LHCN-M2 (cell line): ENCODE measurements around the gene PODXL. TPM values are rescaled to one million over a fixed set of nuclear protein-coding genes. Genes with fewer than 3 reads are reported as not detected.
"Not testable (repeated sequence)": the region's sequence is repeated elsewhere in the genome, so short reads cannot be mapped to it uniquely, and the experiment has no call there.

ENCODE experiments used
- DNase-seq: peaks from one replicate; pipeline ENCODE4 v3.0.0-alpha.2; 2012; ENCODE audit warnings: low read depth
- total RNA-seq: library from RNA; depleted of rRNA; stranded (reverse); fragments of >200 nt; gene quantifications from 2 replicates; pipeline ENCODE4 v1.2.3, GENCODE V29; 2014

Gene PODXL
- total RNA-seq, 1 experiment from 2014 or later = 2.2 TPM

DNA sequence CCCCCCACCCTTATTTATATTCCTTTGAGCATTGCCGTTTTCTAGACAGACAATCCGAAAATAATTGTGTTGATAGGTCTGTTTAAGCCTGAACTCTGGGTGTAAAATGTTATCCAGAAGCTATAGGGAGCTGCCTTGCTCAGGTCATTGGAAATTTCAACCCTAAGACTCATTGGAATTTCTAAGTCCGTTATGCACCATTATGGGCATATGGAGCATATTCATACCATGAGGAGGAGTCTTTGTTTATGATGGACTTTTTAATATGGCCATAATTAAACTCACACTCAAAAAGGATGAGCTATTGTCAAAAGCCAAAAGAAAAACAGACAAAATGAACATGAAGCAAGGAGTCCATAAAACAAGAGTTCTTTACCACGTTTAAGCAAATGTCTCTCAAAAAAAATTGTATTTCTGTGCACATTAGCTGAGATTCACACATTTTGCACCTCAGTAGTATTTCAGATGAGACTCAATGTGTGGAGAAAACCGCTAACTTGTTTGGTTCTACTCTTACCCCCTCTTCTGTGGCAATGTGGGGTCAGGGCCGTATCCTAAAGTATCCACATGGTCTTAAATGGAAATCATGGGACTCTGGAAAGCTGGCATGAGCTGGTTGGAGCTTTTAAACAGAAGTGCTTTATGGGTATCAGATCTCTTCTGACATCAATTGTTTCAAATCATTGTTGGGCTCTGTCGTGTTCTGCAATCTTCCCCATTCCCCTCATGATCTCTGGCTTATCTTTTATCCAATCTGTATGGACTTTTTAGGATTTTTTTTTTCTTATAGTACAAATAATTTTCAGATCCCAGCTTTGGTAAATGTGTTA, 60.5 kb downstream of the PODXL start:
- no peak for DNase-seq

DNA sequence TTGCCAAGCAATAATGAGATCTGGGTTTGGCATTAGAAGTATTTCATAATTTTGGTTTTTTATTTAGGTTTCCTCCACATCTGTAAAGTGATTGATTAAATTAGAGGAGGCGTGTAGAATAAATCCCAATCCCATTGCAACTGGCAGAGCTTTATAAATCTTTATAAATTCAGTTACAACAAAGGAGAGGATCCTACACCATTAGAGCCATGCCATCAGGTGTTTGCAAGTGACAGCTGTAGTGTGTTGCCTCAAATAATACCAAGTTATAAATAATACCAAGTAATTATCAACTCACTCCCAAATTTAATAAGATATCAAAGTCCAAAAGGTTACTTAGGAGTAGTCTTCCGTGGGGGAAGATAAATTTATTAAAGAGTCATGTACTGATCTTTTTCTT, 62.2 kb downstream of the PODXL start:
- no peak for DNase-seq

DNA sequence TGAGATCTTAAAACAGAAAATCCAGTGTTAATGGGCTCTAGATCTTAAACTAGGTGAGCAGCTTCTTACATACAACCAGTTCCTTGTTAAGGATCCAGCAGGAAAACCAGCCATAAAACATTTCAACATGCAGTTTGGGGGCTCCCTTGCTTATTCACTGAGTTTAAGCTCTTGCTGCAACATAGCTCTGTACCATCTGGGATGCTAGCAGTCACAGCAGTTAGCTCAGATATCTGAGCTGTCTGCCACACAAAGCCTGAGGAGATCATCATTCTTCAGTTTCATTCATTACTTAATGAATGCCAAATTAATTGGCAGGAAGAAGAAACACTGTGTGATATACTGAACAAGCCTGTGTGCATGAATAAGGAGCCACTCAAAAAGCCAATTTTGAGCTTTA, 62.8 kb downstream of the PODXL start:
- DNase-seq = no peak

DNA sequence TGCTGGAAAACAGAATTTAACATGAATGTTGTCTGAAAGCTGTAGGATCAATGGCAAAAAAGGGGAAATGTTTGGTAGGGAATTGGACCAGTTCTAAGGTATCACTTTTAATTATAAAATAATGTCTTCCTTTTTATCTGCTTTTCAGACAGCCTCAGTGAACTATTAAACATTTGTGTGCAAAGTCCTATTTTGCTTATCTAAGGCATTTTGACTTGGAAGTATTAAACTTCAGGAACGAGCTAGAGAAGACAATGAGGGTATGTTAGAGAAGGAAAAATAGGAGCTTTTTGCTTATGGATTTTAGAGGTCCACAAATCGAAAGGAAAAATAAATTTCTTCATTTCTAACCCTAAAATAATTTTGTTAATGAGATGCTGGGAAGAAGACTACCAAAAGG, 63.3 kb downstream of the PODXL start:
- DNase-seq = no peak

DNA sequence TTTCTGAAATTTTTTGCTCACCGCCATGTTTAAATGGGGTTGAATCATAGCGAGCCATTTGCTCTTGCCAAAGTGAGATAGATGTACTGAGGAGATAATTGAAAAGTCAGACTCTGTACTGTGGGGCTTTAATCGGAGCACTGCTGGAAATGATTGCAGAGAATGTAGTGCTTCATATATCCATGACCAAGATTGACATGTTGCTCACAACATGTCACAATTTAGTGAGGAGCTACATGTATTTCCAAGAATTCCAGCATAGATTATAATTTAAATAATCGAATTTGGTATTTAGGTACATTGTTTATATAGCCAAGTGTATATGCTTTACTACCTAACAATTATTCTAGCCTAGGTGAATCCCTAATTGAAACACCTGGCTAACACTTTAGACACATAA, 66.5 kb downstream of the PODXL start:
- DNase-seq = no peak

DNA sequence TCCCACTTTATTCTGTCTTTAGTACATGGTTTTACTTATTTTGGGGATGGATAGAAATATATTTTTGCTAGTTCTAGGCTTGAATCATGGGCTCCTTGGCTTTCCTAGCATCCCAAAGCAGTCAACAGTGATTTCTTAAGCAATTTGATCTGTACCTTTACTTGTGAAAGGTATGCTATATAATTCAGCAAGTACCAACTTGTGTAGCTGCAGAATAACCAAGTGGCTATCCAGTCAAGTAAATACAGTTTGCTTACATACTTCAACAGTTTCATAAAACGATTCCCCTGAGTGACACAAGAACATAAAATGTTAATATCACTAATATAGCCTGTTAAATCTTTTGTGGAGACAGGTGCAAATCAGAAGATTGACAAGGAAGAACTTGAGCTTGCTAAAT, 67.2 kb downstream of the PODXL start:
- no peak for DNase-seq

DNA sequence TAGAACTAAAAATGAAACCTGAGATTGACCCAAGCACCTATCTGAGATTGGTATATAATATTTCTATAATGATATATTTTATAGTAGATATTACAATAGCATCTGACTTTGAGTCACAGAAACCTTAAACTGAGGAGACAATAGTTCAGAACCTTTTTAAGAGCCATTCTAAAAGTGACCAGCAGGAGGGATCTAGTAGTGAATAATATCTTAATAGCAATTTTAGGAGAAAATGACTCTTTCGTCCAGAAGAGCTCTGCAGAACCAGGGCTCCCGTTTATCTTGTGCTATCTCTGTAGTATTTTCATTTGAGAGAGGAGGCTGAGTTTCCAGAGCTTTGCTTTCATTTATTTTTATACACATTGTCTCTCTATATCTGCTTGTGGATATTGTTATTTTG, 68.1 kb downstream of the PODXL start:
- peak; percentile 20 for DNase-seq

DNA sequence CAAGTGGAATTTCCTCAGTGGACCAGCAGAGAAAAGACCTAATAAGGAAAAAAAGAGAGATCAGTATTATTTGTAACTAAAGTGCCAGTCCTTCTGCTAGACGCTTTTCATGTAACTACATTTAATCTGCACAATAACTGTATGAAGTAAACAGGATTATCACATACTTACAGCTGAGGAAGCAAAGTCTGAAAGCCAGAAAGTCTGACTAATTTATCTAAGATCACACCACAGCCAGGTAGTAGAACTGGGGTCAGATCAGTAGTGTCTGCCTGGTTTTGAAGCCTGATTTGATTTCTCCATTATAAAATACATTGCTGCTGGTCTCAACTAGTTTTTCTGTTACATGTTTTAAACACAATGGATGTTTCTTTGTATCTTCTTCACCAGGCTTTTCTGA, 69.2 kb downstream of the PODXL start:
- no peak for DNase-seq

DNA sequence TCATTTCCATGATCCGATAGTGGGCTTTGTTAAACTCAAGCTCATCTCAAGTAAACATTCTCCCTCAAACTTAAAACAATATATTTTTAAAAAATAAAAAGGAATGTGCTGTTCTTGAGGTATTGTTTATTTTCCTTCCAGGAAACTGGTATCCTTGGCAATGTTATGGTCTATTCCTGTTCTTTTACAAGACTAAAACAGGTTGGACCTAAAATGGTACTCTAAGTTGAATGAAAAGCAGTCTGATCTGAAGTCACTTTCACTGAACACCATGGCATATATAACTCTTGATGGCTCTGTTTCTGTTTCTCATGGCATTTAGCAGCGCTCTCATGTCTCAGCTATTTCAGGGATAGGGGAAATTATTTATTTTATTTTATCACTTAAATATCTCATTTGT, 70.1 kb downstream of the PODXL start:
- DNase-seq = no peak

DNA sequence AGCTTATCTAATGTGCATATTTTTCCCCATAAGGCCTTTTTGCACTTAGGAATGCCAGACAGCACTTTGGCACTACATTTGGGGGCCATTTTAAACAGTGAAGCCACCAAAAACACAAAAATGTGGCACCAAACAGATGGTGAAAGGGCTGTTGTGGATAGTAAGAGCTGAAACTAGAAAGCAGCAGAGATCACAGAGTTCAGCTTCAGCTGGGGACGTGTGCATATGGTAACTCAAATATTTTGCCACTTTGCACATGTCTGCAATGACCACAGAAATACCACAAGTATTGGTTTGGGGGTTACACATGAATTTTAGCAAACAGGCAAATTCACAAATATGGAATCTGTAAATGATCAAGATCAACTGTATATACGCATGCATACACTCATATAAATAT, 72.8 kb downstream of the PODXL start:
- DNase-seq = no peak

DNA sequence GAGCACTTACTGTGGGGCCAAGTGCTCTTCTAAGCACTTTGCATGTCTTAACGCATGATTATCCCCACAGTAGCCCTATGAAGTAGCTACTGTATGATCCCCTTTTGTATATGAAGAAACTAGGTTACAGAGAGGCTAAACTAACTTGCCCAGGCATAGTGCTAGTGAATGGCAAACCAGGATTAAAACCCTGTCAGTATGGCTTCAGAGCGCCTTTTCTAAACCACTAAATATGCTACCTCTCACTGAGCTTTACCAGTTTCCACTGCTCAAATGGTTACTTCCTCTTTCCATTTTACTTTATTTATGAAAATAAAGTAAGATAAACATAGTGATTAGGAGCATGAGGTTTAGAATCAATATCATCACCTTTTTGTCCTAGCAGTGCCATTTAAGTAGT, 73.6 kb downstream of the PODXL start:
- no peak for DNase-seq

DNA sequence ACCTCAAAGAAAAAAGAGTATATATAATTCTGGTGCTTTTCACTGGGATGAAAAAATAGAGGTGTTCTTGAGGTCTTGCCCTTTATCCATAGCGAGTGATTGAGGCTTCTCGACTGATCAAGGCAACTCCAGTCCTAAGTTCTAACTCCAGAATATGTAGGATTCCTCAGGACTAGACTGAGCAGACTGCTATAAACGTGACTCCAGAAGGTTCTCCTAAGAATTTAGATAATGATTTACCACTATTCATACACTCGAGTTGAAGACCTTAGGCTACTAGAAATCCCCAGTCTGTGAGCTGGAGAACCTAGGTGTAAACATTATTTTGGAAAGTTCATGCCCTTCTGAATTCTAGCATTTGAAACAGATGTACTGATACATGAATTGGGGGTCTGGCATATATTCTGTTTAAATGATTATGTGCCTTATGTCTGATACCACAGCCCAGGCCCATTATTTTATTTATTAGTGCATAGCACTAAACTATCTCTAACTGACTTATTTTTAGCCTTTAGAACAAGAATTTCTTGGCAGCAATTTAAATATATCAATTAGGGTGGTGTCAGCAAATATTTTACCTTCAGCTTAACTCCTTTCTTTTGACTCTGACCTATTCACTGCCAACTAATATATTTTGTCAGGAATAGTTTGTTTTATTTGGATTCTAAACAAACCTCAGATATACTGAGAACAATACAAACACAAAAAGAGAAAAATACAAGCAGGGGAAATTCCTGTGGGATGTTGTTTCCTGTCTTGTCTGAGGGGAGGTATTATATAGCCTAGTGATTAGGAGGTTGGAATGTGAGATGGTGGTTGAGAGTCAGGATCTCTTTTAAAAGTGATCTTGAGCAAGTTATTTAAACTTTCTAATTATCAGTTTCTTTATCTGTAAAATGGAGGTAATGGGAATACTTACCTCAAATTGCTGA, 75.8 kb downstream of the PODXL start:
- DNase-seq = peak; percentile 77

DNA sequence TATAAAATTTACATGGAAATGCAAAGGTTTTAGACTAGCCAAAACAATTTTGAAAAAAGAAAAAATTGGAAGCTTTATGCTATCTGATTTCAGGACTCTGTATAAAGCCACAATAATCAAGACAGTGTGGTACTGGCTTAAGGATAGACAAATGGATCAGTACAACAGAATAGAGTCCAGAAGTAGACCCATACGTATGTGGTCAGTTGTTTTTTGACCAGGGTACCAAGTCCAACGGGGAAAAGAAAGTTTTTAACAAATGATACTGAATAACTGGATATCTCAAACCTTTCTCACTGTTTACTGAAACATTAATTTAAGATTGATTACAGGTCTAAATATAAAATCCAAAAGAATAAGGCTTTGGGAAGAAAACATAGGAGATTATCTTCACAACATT, 79.7 kb downstream of the PODXL start:
- no peak for DNase-seq

DNA sequence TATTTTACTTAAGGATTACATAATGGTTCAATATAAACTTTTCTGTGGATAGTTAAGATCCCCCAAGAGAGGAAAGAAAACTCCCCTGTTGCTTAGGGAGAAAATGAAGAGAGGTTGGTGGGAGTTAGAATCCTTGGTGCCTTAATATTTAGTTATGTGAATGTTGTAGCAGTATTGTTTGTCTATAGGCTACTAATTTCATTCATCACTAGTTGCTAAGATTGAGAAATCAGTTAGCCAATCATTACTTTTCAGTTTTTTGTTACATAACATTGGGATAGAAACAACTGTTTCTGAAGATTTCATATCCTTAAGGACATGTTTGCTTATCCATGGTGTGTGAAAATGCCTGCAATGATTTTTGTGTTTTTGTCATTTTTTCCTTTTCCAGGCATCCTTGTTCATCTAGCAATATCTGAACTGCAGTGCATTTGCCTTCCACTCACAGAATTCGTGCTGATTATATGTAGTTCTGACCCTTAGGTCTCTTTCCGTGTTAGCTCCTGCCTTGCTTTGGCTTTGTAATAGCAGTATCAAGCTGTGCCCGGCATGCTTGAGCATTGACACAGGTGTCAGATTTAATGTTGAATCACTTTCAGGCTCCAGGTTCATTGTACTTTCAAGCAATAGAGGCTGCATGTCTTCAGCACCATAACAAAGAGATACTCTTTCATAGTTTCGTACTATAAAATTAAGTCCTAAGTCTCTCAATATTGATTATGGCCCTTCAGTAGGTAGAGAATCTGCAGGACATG, 85.0 kb downstream of the PODXL start:
- DNase-seq = no peak

DNA sequence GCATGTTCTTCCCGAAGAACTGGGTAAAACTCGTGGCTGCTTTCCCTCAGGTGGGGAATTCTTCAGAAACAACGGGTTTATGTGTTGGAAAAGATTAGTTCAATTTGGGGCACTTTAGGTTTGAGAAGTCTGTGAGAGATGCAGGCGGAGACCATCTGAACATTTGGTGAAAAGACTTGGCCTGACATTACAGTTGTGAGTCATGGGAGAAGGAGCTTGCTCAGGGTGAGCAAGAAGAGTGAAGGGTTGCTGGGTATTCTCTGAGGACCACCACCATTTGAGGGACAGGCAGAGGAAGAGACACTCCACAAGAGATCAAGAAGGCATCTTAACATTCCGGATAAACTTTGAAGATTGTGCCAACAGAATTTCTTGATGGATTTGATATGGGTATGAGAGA, 88.6 kb downstream of the PODXL start:
- DNase-seq = no peak

DNA sequence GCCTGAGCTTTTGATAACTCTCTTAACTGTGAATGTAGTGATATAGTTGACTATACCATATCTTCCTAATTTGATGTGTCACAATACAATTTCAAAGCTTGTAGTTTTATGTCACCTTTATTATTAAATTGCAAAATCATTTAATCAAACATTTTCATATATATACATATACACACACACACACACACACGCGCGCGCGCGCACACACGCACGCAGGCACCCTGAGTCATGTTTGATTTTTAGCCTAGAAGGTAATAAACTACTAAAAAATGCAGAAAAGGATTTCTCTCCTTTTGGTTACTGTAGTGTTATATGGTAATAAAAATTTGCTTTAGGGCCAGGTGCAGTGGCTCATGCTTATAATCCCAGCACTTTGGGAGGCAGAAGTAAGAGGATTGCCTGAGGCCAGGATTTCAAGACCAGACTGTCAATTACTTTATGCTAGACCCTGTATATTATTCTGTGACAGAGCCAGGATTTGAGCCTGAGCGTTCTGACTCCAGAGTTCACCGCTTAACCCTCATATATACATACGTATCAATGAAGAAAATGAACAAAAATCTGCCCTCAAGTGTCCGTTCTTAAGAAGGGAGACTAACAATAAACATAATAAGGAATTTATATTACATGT, 89.6 kb downstream of the PODXL start:
- DNase-seq = no peak

DNA sequence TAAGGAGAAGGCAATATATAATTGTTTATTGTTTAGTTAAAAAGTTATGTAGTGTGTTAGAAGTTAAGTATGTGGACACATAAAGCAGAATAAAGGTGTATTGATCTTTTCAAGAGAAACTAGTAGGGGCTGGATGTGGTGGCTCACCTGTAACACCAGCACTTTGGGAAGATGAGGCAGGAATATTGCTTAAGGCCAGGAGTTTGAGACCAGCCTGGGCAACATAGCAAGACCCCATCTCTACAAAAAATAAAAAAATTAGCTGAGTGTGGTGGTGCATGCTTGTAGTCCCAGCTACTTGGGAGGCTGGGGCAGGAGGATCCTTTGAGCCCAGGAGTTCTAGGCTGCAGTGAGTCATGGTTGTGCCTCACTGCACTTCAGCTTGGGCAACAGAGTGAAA, 93.7 kb downstream of the PODXL start:
- DNase-seq = not testable (repeated sequence)

DNA sequence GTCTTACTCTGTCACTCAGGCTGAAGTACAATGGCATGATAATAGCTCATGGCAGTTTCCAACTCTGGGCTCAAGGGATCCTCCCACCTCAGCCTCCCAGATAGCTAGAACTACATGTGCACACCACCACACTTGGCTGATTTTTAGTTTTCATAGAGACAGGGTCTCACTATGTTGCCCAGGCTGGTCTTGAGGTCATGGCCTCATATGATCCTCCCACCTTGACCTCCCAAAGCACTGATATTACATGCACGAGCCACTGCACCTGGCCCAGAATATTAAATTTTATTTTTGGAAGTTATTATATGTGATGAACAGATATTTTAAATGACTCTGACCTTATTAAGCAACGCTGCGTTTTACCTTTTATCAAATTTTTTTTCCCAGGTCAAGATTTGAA, 94.4 kb downstream of the PODXL start:
- no peak for DNase-seq

DNA sequence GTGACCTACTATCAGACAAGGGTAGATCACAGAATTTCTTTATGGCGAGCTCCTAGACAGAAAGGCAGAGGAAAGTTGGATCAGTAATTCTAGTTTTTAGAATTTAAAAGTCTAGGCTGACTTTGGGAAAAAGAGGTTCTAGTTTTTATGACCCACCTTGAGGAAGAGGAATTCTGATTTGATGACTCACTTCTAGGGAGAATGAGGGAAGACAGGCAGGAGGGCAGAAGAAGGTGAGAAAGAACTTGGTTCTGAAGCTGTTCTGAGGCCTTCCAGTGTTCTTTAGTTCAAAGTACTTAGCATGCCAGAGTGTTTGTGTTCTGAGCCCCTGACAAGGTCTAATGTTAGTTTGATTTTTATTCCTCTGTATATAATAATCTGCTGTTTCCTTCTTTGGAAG, 97.2 kb downstream of the PODXL start:
- no peak for DNase-seq

DNA sequence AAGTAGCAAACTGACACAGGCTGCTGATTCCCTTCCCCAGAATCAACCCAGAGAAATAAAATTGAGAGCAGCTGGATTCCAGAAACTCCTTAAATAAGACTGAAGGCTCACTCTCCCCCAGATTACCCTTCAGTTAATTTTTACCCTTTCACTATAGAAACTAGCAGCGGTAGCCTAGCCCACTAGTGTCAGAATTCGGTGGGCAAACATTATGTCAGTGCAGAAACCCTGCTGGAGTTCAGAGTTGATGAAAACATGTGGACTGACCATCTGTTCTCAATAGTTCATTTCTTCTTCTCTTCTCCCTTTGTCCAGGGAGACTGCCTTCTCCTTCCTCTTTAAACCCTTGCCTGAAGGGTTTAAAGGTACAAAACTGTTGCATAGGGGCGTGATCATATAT, 100.1 kb downstream of the PODXL start:
- DNase-seq = no peak

DNA sequence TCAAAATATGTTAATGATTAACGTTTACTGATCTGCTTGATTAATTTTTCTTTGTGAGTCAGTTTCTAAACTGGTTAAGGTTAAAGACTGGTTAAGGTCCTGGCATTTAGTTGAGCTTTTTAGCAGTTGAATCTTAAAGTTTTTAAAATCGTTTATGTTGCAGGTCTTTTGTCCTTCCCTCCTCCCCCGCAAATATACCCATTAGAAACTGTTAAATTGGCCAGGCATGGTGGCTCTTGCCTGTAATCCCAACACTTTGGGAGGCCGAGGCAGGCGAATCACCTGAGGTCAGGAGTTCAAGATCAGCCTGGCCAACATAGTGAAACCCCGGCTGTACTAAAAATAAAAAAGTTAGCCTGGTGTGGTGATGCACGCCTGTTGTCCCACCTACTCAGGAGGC, 100.9 kb downstream of the PODXL start:
- no peak for DNase-seq

DNA sequence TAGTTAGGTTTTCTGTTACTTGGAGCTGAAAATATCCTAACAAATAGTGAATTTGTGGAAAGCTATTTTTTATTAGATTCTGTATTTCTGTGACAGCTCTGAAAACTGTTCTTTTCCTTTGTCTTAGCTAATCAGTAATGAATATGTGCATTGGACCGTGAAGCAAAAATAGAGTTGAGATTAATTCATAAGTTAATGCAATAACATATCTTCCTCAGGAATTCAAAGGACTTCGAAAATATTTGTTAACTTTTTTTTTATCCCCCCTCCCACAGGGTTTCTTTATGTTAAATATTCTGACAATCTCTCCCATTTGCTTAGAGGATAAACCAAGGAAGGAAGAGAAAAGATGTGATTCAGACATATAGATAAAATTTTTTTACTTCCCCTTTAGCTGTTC, 101.4 kb downstream of the PODXL start:
- no peak for DNase-seq
